T-helper 2 cell treated with Interferon-gamma antibody and Interleukin-4, amounts not matched to agents 5 μg/mL and 100 μg/mL, for 36 hours (primary cell): ENCODE data around the gene ZNF630.
"Not testable (repeated sequence)": the region's sequence is repeated elsewhere in the genome, so short reads cannot be mapped to it uniquely, and the experiment has no call there.

Experiments used
- DNase-seq: peaks from one replicate; pipeline ENCODE4 v3.0.0; 2021; ENCODE audit warnings: low spot score
- H3K27ac Mint-ChIP-seq: one replicate; pipeline ENCODE4 v1.8.0; 2021; ENCODE audit warnings: mild to moderate bottlenecking, mixed read lengths
- H3K27me3 Mint-ChIP-seq: one replicate; pipeline ENCODE4 v1.8.0; 2021; ENCODE audit warnings: low read depth, mixed read lengths
- H3K36me3 Mint-ChIP-seq: one replicate; pipeline ENCODE4 v1.8.0; 2021; ENCODE audit warnings: low read depth, mixed read lengths
- H3K4me1 Mint-ChIP-seq: one replicate; pipeline ENCODE4 v1.8.0; 2021; ENCODE audit warnings: low read depth, mixed read lengths
- H3K4me3 Mint-ChIP-seq: one replicate; pipeline ENCODE4 v1.8.0; 2022; ENCODE audit warnings: mild to moderate bottlenecking, moderate library complexity, mixed read lengths
- H3K9me3 Mint-ChIP-seq: one replicate; pipeline ENCODE4 v1.8.0; 2021; ENCODE audit warnings: mixed read lengths

ZNF630 gene

GRCh38 chrX:48019892-48020291, 51.5 kb downstream of the ZNF630 start:
- peaks cover 14% of the 10 kb centered on the region for H3K9me3 Mint-ChIP-seq
- not testable (repeated sequence) for H3K4me1 Mint-ChIP-seq, DNase-seq, H3K4me3 Mint-ChIP-seq, H3K36me3 Mint-ChIP-seq, H3K27me3 Mint-ChIP-seq, H3K27ac Mint-ChIP-seq

GRCh38 chrX:48016583-48017310, 54.7 kb downstream of the ZNF630 start:
- H3K36me3 Mint-ChIP-seq, H3K27ac Mint-ChIP-seq, DNase-seq, H3K9me3 Mint-ChIP-seq, H3K4me1 Mint-ChIP-seq, H3K4me3 Mint-ChIP-seq, H3K27me3 Mint-ChIP-seq: not testable (repeated sequence)

- H3K9me3 Mint-ChIP-seq, H3K4me3 Mint-ChIP-seq, H3K36me3 Mint-ChIP-seq, H3K27ac Mint-ChIP-seq, H3K27me3 Mint-ChIP-seq, DNase-seq, H3K4me1 Mint-ChIP-seq: not testable (repeated sequence)
Observed at GRCh38 chrX:48009445-48009960, 61.9 kb downstream of the ZNF630 start.
